GM12878 (cell line): Measurements from ENCODE around the gene ZNF407. TPM values are rescaled to one million over a fixed set of nuclear protein-coding genes. Genes with fewer than 3 reads are reported as not detected.

Experiments used
- ATAC-seq: fragments of 200-7000 bp; cut with Tn5 transposase; 3 replicates; pipeline ENCODE4 v1.9.1; 2020; ENCODE audit warnings: mild to moderate bottlenecking, moderate library complexity
- BruUV-seq: library from RNA; stranded (reverse); fragments of 400-500 nt; replicated peaks from 2 replicates; lab custom pipeline; 2021; lab: Mats Ljungman, UMichigan
- CTCF ChIA-PET: fragments of 300-600 bp; sonication (Branson Sonifier 250); formaldehyde crosslinking; extraction: SDS; loops from one replicate; lab custom pipeline; 2021; ENCODE audit warnings: inconsistent platforms; lab: Yijun Ruan, JAX
- POLR2A ChIA-PET: fragments of 350-600 bp; formaldehyde crosslinking; extraction: SDS; loops from one replicate; lab custom pipeline; 2021; ENCODE audit warnings: inconsistent platforms; lab: Charles Lee
- RAD21 ChIA-PET: fragments of 300-600 bp; sonication (Branson Sonifier 250); formaldehyde crosslinking; loops from one replicate; lab custom pipeline; 2023; ENCODE audit warnings: antibody characterized with exemption; ENCODE audit not compliant: unreplicated experiment; lab: Charles Lee
- SMC1A ChIA-PET: fragments of 300-600 bp; sonication (Branson Sonifier 250); formaldehyde crosslinking; loops from one replicate; lab custom pipeline; 2023; ENCODE audit not compliant: unreplicated experiment, uncharacterized antibody; lab: Charles Lee
- DNase-seq: peaks from one replicate; pipeline ENCODE4 v3.0.0-alpha.2; 2011; ENCODE audit warnings: low read depth, low spot score
- FAIRE-seq: peaks from 3 replicates; lab custom pipeline; 2011; peaks lifted over from hg19 to GRCh38; lab: Jason Lieb, UNC
- H2AFZ ChIP-seq: 2 replicates; pipeline ENCODE4 v1.6.0; 2011; ENCODE audit warnings: low read depth, low read length, control low read depth; ENCODE audit not compliant: control insufficient read depth
- H3K27ac ChIP-seq: 2 replicates; pipeline ENCODE4 v1.5.1; 2011; ENCODE audit warnings: control low read depth; ENCODE audit not compliant: control insufficient read depth, insufficient read depth
- H3K27me3 ChIP-seq, 2 experiments: replicated peaks in 1 of 2; 2 replicates each; pipeline versions ENCODE4 v1.6.0 to v1.6.1; 2011; ENCODE audit warnings: low read length in 1 of 2; ENCODE audit not compliant: control insufficient read depth in 2 of 2, insufficient read depth in 2 of 2
- H3K36me3 ChIP-seq, 2 experiments: 2 replicates each; pipeline ENCODE4 v1.5.1; 2011; ENCODE audit warnings: low read length in 1 of 2; ENCODE audit not compliant: control insufficient read depth in 2 of 2, insufficient read depth in 2 of 2
- H3K4me1 ChIP-seq: 2 replicates; pipeline ENCODE4 v1.6.1; 2011; ENCODE audit warnings: mild to moderate bottlenecking, low read length, moderate library complexity, mixed read lengths; ENCODE audit not compliant: control insufficient read depth, insufficient read depth
- H3K4me2 ChIP-seq: 2 replicates; pipeline ENCODE4 v1.6.0; 2011; ENCODE audit warnings: control low read depth; ENCODE audit not compliant: control insufficient read depth, insufficient read depth
- H3K4me3 ChIP-seq: fragments of 200-600 bp; sonication (generic); 2 replicates; pipeline ENCODE4 v1.5.1; 2016
- H3K79me2 ChIP-seq: 2 replicates; pipeline ENCODE4 v1.6.0; 2011; ENCODE audit warnings: low read length; ENCODE audit not compliant: control insufficient read depth, insufficient read depth
- H3K9ac ChIP-seq: 2 replicates; pipeline ENCODE4 v1.8.0; 2011; ENCODE audit warnings: low read length, control low read depth, mixed read lengths; ENCODE audit not compliant: control insufficient read depth, insufficient read depth
- H3K9me3 ChIP-seq: replicated peaks from 3 replicates; pipeline ENCODE4 v1.5.1; 2011; ENCODE audit warnings: mild to moderate bottlenecking, low read length; ENCODE audit not compliant: control insufficient read depth, insufficient read depth
- H4K20me1 ChIP-seq: 2 replicates; pipeline ENCODE4 v1.6.0; 2011; ENCODE audit not compliant: control insufficient read depth, insufficient read depth
- BCL11A ChIP-seq: IDR thresholded peaks from 2 replicates; pipeline ENCODE4 v1.6.1; 2011; ENCODE audit warnings: low read depth, low read length
- CBX3 ChIP-seq: fragments of 200-600 bp; sonication (generic); IDR thresholded peaks from 2 replicates; pipeline ENCODE4 v1.6.1; 2016; ENCODE audit warnings: low read depth, borderline replicate concordance
- CHD2 ChIP-seq: IDR thresholded peaks from 2 replicates; pipeline ENCODE4 v1.6.1; 2011; ENCODE audit warnings: low read depth, low read length, improper control_type of control experiment, borderline replicate concordance
- GATAD2B ChIP-seq: fragments of 450-650 bp; conservative IDR thresholded peaks from 2 replicates; pipeline ENCODE4 v1.6.1; 2017; ENCODE audit warnings: low read depth, mild to moderate bottlenecking, moderate library complexity
- HDGF ChIP-seq: fragments of 450-650 bp; IDR thresholded peaks from 2 replicates; pipeline ENCODE4 v1.6.1; 2016; ENCODE audit warnings: antibody characterized with exemption
- JUNB ChIP-seq: IDR thresholded peaks from 2 replicates; pipeline ENCODE4 v1.6.1; 2016; ENCODE audit warnings: antibody characterized with exemption, mild to moderate bottlenecking
- LARP7 ChIP-seq: fragments of 450-650 bp; IDR thresholded peaks from 2 replicates; pipeline ENCODE4 v1.6.1; 2017; ENCODE audit warnings: mild to moderate bottlenecking
- MXI1 ChIP-seq: fragments of 150-350 bp; IDR thresholded peaks from 2 replicates; pipeline ENCODE4 v1.6.1; 2011; ENCODE audit warnings: low read depth, mild to moderate bottlenecking, inconsistent platforms, low read length, improper control_type of control experiment
- POLR2AphosphoS2 ChIP-seq: IDR thresholded peaks from 2 replicates; pipeline ENCODE4 v1.6.1; 2011; ENCODE audit warnings: low read depth, mild to moderate bottlenecking, low read length, improper control_type of control experiment, moderate library complexity
- RCOR1 ChIP-seq: conservative IDR thresholded peaks from 2 replicates; pipeline ENCODE4 v1.6.1; 2012; ENCODE audit warnings: low read depth, low read length, improper control_type of control experiment
- RFX5 ChIP-seq: IDR thresholded peaks from 2 replicates; pipeline ENCODE4 v1.6.1; 2011; ENCODE audit warnings: low read depth, low read length, improper control_type of control experiment
- SMAD5 ChIP-seq: IDR thresholded peaks from 2 replicates; pipeline ENCODE4 v1.6.1; 2016; ENCODE audit warnings: antibody characterized with exemption, low read depth
- TCF12 ChIP-seq: IDR thresholded peaks from 2 replicates; pipeline ENCODE4 v1.6.1; 2011; ENCODE audit warnings: low read depth, mild to moderate bottlenecking, low read length
- TCF3 ChIP-seq: IDR thresholded peaks from 2 replicates; pipeline ENCODE4 v1.6.1; 2012; ENCODE audit warnings: low read depth, mild to moderate bottlenecking, low read length, borderline replicate concordance; ENCODE audit not compliant: insufficient read depth
- WRNIP1 ChIP-seq: IDR thresholded peaks from 2 replicates; pipeline ENCODE4 v1.6.1; 2011; ENCODE audit warnings: low read depth, low read length, improper control_type of control experiment, borderline replicate concordance
- ZNF217 ChIP-seq: fragments of 450-650 bp; IDR thresholded peaks from 2 replicates; pipeline ENCODE4 v1.6.1; 2017; ENCODE audit warnings: antibody characterized with exemption, mild to moderate bottlenecking
- ZNF24 ChIP-seq: fragments of 450-650 bp; IDR thresholded peaks from 2 replicates; pipeline ENCODE4 v1.6.1; 2017; ENCODE audit warnings: antibody characterized with exemption, mild to moderate bottlenecking
- ZNF687 ChIP-seq: fragments of 450-650 bp; IDR thresholded peaks from 2 replicates; pipeline ENCODE4 v1.6.1; 2017; ENCODE audit warnings: mild to moderate bottlenecking, moderate library complexity
- WGBS: methylation state at CpG from one replicate; pipeline ENCODE4 v1.1.6; 2016; ENCODE audit warnings: low lambda C conversion rate; ENCODE audit not compliant: insufficient replicate concordance, insufficient coverage; ENCODE audit errors: missing lambda C conversion rate; 5-methylcytosine and 5-hydroxymethylcytosine counted together
- in situ Hi-C: fragments of 300-500 bp; cut with MboI; formaldehyde crosslinking; loops from 9 replicates; pipeline ENCODE4 v1.14.3; 2018; ENCODE audit warnings: mixed read lengths
- intact Hi-C: fragments of 100-400 bp; cut with micrococcal nuclease; formaldehyde crosslinking; loops from one replicate; pipeline ENCODE4 v1.14.2; 2022; ENCODE audit not compliant: unreplicated experiment
- polyA plus RNA-seq, 11 experiments: library from polyadenylated mRNA; depleted of rRNA in 4 of 11; unstranded in 6 of 11; stranded (reverse) in 5 of 11; fragments of >200 nt; fragmentation: Nextera tagmentation in 4 of 11; fragmentation: Illumina TruSeq in 1 of 11; extraction: Ambion mirVana in 4 of 11; extraction: Trizol in 1 of 11; gene quantifications; 1 replicate in 1 of 11; 2 replicates in 10 of 11; pipeline versions ENCODE4 v1.2.1 to v1.2.3, GENCODE V29; 2011 to 2016; ENCODE audit warnings: inconsistent platforms in 2 of 11, missing spikeins in 2 of 11, low read depth in 1 of 11
- total RNA-seq, 4 experiments: library from RNA; depleted of rRNA in 3 of 4; stranded (reverse); fragments of >200 nt in 3 of 4; fragmentation: Illumina TruSeq in 1 of 4; extraction: Trizol in 1 of 4; gene quantifications; 2 replicates each; pipeline versions ENCODE4 v1.2.1 to v1.2.3, GENCODE V29; 2013 to 2021
- TF ChIP-seq, protein P1 (sequence below): IDR thresholded peaks from 2 replicates; pipeline ENCODE4 v1.6.1; 2011; ENCODE audit warnings: low read depth, mild to moderate bottlenecking, low read length, moderate library complexity, borderline replicate concordance; ENCODE audit errors: extremely low read depth

Gene ZNF407
- total and polyA plus RNA-seq, 10 of the 15 experiments (the other 5 are each of a cell fraction or from before 2014, with no cell fraction given): 0.69 to 11.6 (median 5.3) TPM

- Histone ChIP-seq H3K4me3 (no peak overlapping the region), H3K79me2 (no peaks in the 10 kb centered on the region), H3K4me1 (no peaks in the 10 kb centered on the region), H3K9ac (no peak overlapping the region), H2AFZ (no peak overlapping the region), H3K27me3 (no peaks in the 10 kb centered on the region), H3K27ac (no peak overlapping the region), H3K36me3 (0 out of 4 replicates have a peak, but pooled peaks cover 0 to 2% of the 10 kb centered on the region in 2 experiments), H4K20me1 (no peaks in the 10 kb centered on the region), H3K9me3 (no peaks in the 10 kb centered on the region), H3K4me2 (no peak overlapping the region)
- ChIA-PET SMC1A (interaction anchor here (1.0 to 1.4 kb wide), 2 partner anchors 39 to 66 kb away, joined by 3 to 5 read pairs; no protein-coding TSS in a partner anchor), CTCF (interaction anchor here (0.8 to 1.4 kb wide), 2 partner anchors 8 to 10 kb away, joined by 3 to 4 read pairs; no protein-coding TSS in a partner anchor), POLR2A (no interaction called here), RAD21 (no interaction called here)
- intact Hi-C loops: no loop called here
- no peak for ATAC-seq
- TF ChIP-seq ZNF217 (no peak), JUNB (no peak), RFX5 (no peak), TCF12 (no peak), LARP7 (no peak), ZNF687 (no peak), BCL11A (no peak), RCOR1 (no peak), POLR2AphosphoS2 (no peak), ZNF24 (no peak), CBX3 (no peak), CHD2 (no peak), TCF3 (no peak), HDGF (no peak), MXI1 (no peak), WRNIP1 (no peak), GATAD2B (no peak), SMAD5 (no peak)
- TF ChIP-seq, protein P1, sequence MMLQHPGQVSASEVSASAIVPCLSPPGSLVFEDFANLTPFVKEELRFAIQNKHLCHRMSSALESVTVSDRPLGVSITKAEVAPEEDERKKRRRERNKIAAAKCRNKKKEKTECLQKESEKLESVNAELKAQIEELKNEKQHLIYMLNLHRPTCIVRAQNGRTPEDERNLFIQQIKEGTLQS: no peak
- in situ Hi-C loops: no loop called here
- 99% methylated on average over 5 of the region's 5 CpGs for WGBS
- no peak for DNase-seq
- no TSS peak for BruUV-seq
- no peak for FAIRE-seq
These were observed 142.3 kb downstream of the ZNF407 start for GRCh38 chr18:74739926-74740325.
